ENCODE data around the gene KANK4.

The KANK4 gene

GRCh38 chr1:62196086-62196690 is 123.0 kb downstream of the KANK4 start:
- no peak for DNase-seq

GRCh38 chr1:62194651-62195544 is 124.3 kb downstream of the KANK4 start, which contains the start of gene L1TD1:
TSS of gene L1TD1 (plus strand) at chr1:62194849. CDS start at chr1:62206629, 11,780 bp downstream.
- peak; percentile 53 for DNase-seq

- DNase-seq: no peak
These were observed 131.1 kb downstream of the KANK4 start for GRCh38 chr1:62188111-62188510.

GRCh38 chr1:62187548-62187947 is 131.7 kb downstream of the KANK4 start:
- DNase-seq: no peak
